ENCODE results near the gene F3. TPM values are rescaled to one million over a fixed set of nuclear protein-coding genes. Genes with fewer than 3 reads are reported as not detected.

Gene F3
- polyA plus RNA-seq, 1 experiment = 52.6 TPM

DNA sequence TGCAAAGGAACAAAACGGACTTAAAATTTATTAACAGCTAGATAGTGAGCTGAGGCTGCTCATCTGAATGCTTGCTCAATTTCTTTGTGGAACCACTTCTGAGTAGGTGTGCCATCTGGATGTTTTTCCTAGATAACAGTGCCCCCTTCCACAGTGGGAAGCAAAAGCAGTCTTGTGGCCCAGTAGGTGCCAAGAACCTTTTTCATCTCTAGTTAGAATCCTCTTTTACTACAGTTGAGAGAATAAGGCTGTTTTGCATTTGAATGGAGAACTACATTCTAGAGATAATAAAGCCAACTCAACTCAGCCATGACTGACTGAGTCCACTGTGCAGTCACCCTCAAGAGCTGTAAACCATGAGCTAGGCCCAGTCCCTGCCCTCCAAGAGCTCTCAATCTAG lies 13.3 kb downstream of the F3 start:
- TF ChIP-seq, protein P1, sequence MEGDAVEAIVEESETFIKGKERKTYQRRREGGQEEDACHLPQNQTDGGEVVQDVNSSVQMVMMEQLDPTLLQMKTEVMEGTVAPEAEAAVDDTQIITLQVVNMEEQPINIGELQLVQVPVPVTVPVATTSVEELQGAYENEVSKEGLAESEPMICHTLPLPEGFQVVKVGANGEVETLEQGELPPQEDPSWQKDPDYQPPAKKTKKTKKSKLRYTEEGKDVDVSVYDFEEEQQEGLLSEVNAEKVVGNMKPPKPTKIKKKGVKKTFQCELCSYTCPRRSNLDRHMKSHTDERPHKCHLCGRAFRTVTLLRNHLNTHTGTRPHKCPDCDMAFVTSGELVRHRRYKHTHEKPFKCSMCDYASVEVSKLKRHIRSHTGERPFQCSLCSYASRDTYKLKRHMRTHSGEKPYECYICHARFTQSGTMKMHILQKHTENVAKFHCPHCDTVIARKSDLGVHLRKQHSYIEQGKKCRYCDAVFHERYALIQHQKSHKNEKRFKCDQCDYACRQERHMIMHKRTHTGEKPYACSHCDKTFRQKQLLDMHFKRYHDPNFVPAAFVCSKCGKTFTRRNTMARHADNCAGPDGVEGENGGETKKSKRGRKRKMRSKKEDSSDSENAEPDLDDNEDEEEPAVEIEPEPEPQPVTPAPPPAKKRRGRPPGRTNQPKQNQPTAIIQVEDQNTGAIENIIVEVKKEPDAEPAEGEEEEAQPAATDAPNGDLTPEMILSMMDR (IDR thresholded peaks at IDR 0.05; ENCODE audit: insufficient read depth, low read depth, low read length) = no peak
- DNase-seq (ENCODE audit: low read depth) = no peak
- H3K36me3 ChIP-seq (ENCODE audit: control insufficient read depth, insufficient read depth, low read length) = peaks cover 8% of the 10 kb centered on the region
- no peaks in the 10 kb centered on the region for H3K27me3 ChIP-seq (ENCODE audit: control insufficient read depth, insufficient read depth, low read length)
- H3K4me3 ChIP-seq (ENCODE audit: low read depth, low read length) = no peak overlapping the region
- POLR2A ChIA-PET = no interaction called here
- CTCF ChIA-PET = interaction anchor here (0.9 to 13.3 kb wide), 5 partner anchors 12 to 276 kb away, joined by 3 to 208 read pairs (median 4); no protein-coding TSS in a partner anchor

GRCh38 chr1:94527447-94528031 lies 14.0 kb downstream of the F3 start:
- TF ChIP-seq, protein P1 (IDR thresholded peaks at IDR 0.05; ENCODE audit: insufficient read depth, low read depth, low read length) = no peak
- Histone ChIP-seq H3K36me3 (ENCODE audit: control insufficient read depth, insufficient read depth, low read length) (peaks cover 6% of the 10 kb centered on the region), H3K4me3 (ENCODE audit: low read depth, low read length) (no peak overlapping the region), H3K27me3 (ENCODE audit: control insufficient read depth, insufficient read depth, low read length) (no peaks in the 10 kb centered on the region)
- ChIA-PET POLR2A (no interaction called here), CTCF (interaction anchor here (0.7 to 13.3 kb wide), 6 partner anchors 27 to 276 kb away, joined by 3 to 208 read pairs (median 3); no protein-coding TSS in a partner anchor)
- no peak for DNase-seq (ENCODE audit: low read depth)

DNA sequence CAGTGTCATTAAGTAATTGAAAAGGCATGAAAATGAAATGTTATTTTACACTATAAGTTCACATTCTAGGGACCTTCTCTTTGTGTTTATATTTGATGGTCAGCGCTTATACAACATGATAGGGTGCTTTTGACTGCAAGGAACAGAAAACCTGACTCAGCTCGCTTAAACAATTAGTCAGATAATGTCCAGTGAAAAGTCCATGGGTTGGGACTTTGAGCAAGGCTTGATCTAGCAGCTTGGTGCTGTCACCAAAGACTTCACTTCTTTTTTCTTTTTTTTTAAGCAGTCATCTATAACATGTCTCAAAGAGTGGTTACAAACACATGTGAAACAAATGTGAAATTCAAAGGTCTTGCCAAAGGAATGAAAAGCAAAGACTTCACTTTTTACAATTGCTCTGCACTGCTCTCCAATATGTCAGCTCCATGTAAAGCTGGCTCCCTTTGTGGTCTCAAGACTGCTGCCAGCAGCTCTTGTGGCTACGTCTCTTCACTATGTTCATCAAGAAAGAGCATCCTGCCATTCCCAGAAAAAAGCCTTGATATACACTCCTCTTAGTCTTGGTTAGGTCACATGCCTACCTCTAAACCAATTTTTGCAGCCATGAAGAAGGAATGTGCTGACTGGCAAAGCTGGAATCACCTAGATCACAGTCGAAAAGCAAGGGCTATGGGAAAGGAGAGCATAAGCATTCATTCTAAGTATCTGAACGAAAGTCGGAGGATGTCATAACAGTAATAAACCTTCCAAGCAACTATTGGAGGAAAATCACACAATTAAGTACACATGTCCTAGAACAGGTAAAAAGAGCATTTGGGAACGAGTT lies 15.2 kb downstream of the F3 start:
- ChIA-PET POLR2A (interaction anchor here (0.7 kb wide), 1 partner anchor 304 kb away, joined by 5 read pairs; no protein-coding TSS in a partner anchor), CTCF (interaction anchor here (0.6 to 13.3 kb wide), 5 partner anchors 30 to 278 kb away, joined by 3 to 208 read pairs (median 3); no protein-coding TSS in a partner anchor)
- H3K27me3 ChIP-seq (ENCODE audit: control insufficient read depth, insufficient read depth, low read length) = no peaks in the 10 kb centered on the region
- TF ChIP-seq, protein P1 (IDR thresholded peaks at IDR 0.05; ENCODE audit: insufficient read depth, low read depth, low read length) = no peak
- no peak overlapping the region for H3K4me3 ChIP-seq (ENCODE audit: low read depth, low read length)
- no peak for DNase-seq (ENCODE audit: low read depth)
- H3K36me3 ChIP-seq (ENCODE audit: control insufficient read depth, insufficient read depth, low read length) = peaks cover 3% of the 10 kb centered on the region

DNA sequence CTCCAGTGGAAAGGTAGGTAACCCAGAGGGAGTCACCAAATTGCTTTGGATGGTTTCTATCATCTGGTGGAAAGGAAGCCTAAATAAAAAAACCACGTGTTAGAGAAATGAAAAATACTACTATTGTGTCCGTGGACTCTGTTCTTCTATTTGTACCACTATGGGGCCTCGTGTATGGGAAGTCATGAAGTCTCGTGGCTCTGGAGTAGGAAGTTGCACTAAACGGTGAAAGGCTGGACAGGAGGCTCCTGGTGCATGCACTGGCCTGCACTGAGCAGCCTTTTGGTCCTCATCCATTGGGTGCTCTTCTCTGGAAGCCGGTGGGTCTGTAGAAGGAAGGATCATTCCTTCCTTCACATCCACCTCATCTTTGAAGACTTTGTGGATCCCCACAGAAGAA lies 17.0 kb downstream of the F3 start:
- TF ChIP-seq, protein P1 (IDR thresholded peaks at IDR 0.05; ENCODE audit: insufficient read depth, low read depth, low read length) = no peak
- ChIA-PET CTCF (interaction anchor here (1.4 to 13.3 kb wide), 2 partner anchors 10 to 279 kb away, joined by 4 to 208 read pairs; no protein-coding TSS in a partner anchor), POLR2A (no interaction called here)
- Histone ChIP-seq H3K27me3 (ENCODE audit: control insufficient read depth, insufficient read depth, low read length) (no peaks in the 10 kb centered on the region), H3K36me3 (ENCODE audit: control insufficient read depth, insufficient read depth, low read length) (no peaks in the 10 kb centered on the region; the same call in 1 of the 2 replicates), H3K4me3 (ENCODE audit: low read depth, low read length) (no peak overlapping the region)
- no peak for DNase-seq (ENCODE audit: low read depth)

- no peaks in the 10 kb centered on the region for H3K27me3 ChIP-seq (ENCODE audit: control insufficient read depth, insufficient read depth, low read length)
- H3K4me3 ChIP-seq (ENCODE audit: low read depth, low read length) = no peak overlapping the region
- no peaks in the 10 kb centered on the region for H3K36me3 ChIP-seq (ENCODE audit: control insufficient read depth, insufficient read depth, low read length)
- ChIA-PET POLR2A (no interaction called here), CTCF (interaction anchor here (0.6 to 13.3 kb wide), 14 partner anchors 9 to 295 kb away, joined by 3 to 208 read pairs (median 3); no protein-coding TSS in a partner anchor)
- TF ChIP-seq, protein P1 (IDR thresholded peaks at IDR 0.05; ENCODE audit: insufficient read depth, low read depth, low read length) = peak; percentile 57
- no peak for DNase-seq (ENCODE audit: low read depth)
Observed at GRCh38 chr1:94522304-94522703, 19.3 kb downstream of the F3 start.

Measured in BJ (cell line).